HEK293 (cell line): ENCODE measurements around the gene CRTAP.

Experiments
- CTCF ChIP-seq: fragments of 450-650 bp; formaldehyde crosslinking; IDR thresholded peaks from 2 replicates; pipeline ENCODE4 v1.5.1; 2016; ENCODE audit warnings: missing biosample characterization, missing genetic modification characterization
- PBX3 ChIP-seq: sonication (generic); formaldehyde crosslinking; IDR thresholded peaks from 2 replicates; pipeline ENCODE4 v1.8.1; 2022; ENCODE audit warnings: mild to moderate bottlenecking, moderate library complexity, missing genetic modification reagents
- REPIN1 ChIP-seq: fragments of 450-650 bp; formaldehyde crosslinking; IDR thresholded peaks from 2 replicates; pipeline ENCODE4 v1.5.1; 2017; ENCODE audit warnings: missing biosample characterization, missing genetic modification characterization, low read depth
- REST ChIP-seq: fragments of 450-650 bp; formaldehyde crosslinking; IDR thresholded peaks from 2 replicates; pipeline ENCODE4 v1.5.1; 2016; ENCODE audit warnings: missing biosample characterization, missing genetic modification characterization
- YY1 ChIP-seq: fragments of 450-650 bp; formaldehyde crosslinking; IDR thresholded peaks from 2 replicates; pipeline ENCODE4 v1.5.1; 2018; ENCODE audit warnings: missing biosample characterization, missing genetic modification characterization
- ZNF221 ChIP-seq: fragments of 450-650 bp; formaldehyde crosslinking; IDR thresholded peaks from 2 replicates; pipeline ENCODE4 v1.5.1; 2017; ENCODE audit warnings: missing biosample characterization, missing genetic modification characterization, borderline replicate concordance
- ZNF416 ChIP-seq: fragments of 450-650 bp; formaldehyde crosslinking; IDR thresholded peaks from 2 replicates; pipeline ENCODE4 v1.5.1; 2016; ENCODE audit warnings: missing biosample characterization, missing genetic modification characterization
- ZNF529 ChIP-seq: fragments of 450-650 bp; formaldehyde crosslinking; IDR thresholded peaks from 2 replicates; pipeline ENCODE4 v1.5.1; 2017; ENCODE audit warnings: missing genetic modification characterization, missing biosample characterization; ENCODE audit not compliant: insufficient replicate concordance
- ZNF624 ChIP-seq: fragments of 450-650 bp; formaldehyde crosslinking; IDR thresholded peaks from 2 replicates; pipeline ENCODE4 v1.5.1; 2017; ENCODE audit warnings: missing biosample characterization, missing genetic modification characterization
- ZNF660 ChIP-seq: fragments of 450-650 bp; IDR thresholded peaks from 2 replicates; pipeline ENCODE4 v1.5.1; 2018; ENCODE audit warnings: missing biosample characterization, mild to moderate bottlenecking, missing genetic modification characterization
- ZNF704 ChIP-seq: fragments of 450-650 bp; formaldehyde crosslinking; IDR thresholded peaks from 2 replicates; pipeline ENCODE4 v1.5.1; 2016; ENCODE audit warnings: missing biosample characterization, missing genetic modification characterization
- ZNF792 ChIP-seq: fragments of 450-650 bp; formaldehyde crosslinking; IDR thresholded peaks from 2 replicates; pipeline ENCODE4 v1.5.1; 2016; ENCODE audit warnings: missing biosample characterization, missing genetic modification characterization
- ZSCAN5A ChIP-seq: fragments of 450-650 bp; formaldehyde crosslinking; IDR thresholded peaks from 2 replicates; pipeline ENCODE4 v1.5.1; 2016; ENCODE audit warnings: missing biosample characterization, missing genetic modification characterization

GRCh38 chr3:33114622-33115023 is 809 bp downstream of the CRTAP start:
- TF ChIP-seq ZNF416 (tag by site-specific recombination) (no peak), ZNF624 (no peak), REST (tag by site-specific recombination) (no peak), YY1 (no peak), ZNF529 (tag by site-specific recombination) (no peak), CTCF (no peak), ZNF704 (tag by site-specific recombination) (no peak), ZNF792 (no peak), ZSCAN5A (tag by site-specific recombination) (no peak), REPIN1 (tag by site-specific recombination) (no peak), ZNF660 (tag by site-specific recombination) (no peak), ZNF221 (no peak), PBX3 (no peak)
